HEK293 (cell line): ENCODE measurements around the gene HIVEP2.

Experiments
- CTCF ChIA-PET: fragments of 350-600 bp; formaldehyde crosslinking; extraction: SDS; loops from one replicate; lab custom pipeline; 2021; ENCODE audit warnings: antibody characterized with exemption; lab: Yijun Ruan, JAX
- POLR2A ChIA-PET: fragments of 300-600 bp; formaldehyde crosslinking; extraction: SDS; loops from one replicate; lab custom pipeline; 2020; ENCODE audit warnings: antibody characterized with exemption, inconsistent platforms; lab: Yijun Ruan, JAX
- H3K27ac ChIP-seq: fragments of 200-500 bp; sonication (Bioruptor generic); 2 replicates; pipeline ENCODE4 v1.5.1; 2014; ENCODE audit warnings: low read depth, low read length, control low read depth, inconsistent platforms; ENCODE audit errors: extremely low read depth
- H3K36me3 ChIP-seq, 2 experiments: fragments of 200-500 bp in 1 of 2; sonication (Bioruptor generic) in 1 of 2; 1 replicate in 1 of 2; 2 replicates in 1 of 2; pipeline ENCODE4 v1.5.1; 2014 to 2017; ENCODE audit warnings: inconsistent platforms in 2 of 2, low read length in 2 of 2; ENCODE audit not compliant: control insufficient read depth in 2 of 2, insufficient read depth in 1 of 2
- H3K4me1 ChIP-seq: fragments of 200-500 bp; sonication (Bioruptor generic); 2 replicates; pipeline ENCODE4 v1.5.1; 2014; ENCODE audit warnings: mild to moderate bottlenecking, low read length, inconsistent platforms; ENCODE audit not compliant: control insufficient read depth, insufficient read depth
- H3K4me3 ChIP-seq: 2 replicates; pipeline ENCODE4 v1.5.1; 2011; ENCODE audit warnings: low read depth, mild to moderate bottlenecking, control low read depth, low read length, moderate library complexity
- H3K9me3 ChIP-seq: fragments of 200-500 bp; sonication (Bioruptor generic); 2 replicates; pipeline ENCODE4 v1.5.1; 2014; ENCODE audit warnings: low read depth, low read length, inconsistent platforms; ENCODE audit not compliant: control insufficient read depth, insufficient read depth
- FEZF1 ChIP-seq: fragments of 450-650 bp; formaldehyde crosslinking; IDR thresholded peaks from 2 replicates; pipeline ENCODE4 v1.5.1; 2016; ENCODE audit warnings: missing biosample characterization, missing genetic modification characterization
- GLI2 ChIP-seq: fragments of 450-650 bp; formaldehyde crosslinking; IDR thresholded peaks from 2 replicates; pipeline ENCODE4; 2017; ENCODE audit warnings: missing biosample characterization, missing genetic modification characterization, low read depth, borderline replicate concordance
- GLIS2 ChIP-seq: fragments of 450-650 bp; formaldehyde crosslinking; IDR thresholded peaks from 2 replicates; pipeline ENCODE4 v1.5.1; 2016; ENCODE audit warnings: missing biosample characterization, missing genetic modification characterization
- HOXA7 ChIP-seq: sonication (generic); formaldehyde crosslinking; IDR thresholded peaks from 2 replicates; pipeline ENCODE4 v1.8.1; 2022; ENCODE audit warnings: missing genetic modification reagents, borderline replicate concordance
- MZF1 ChIP-seq: fragments of 450-650 bp; formaldehyde crosslinking; IDR thresholded peaks from 2 replicates; pipeline ENCODE4 v1.5.1; 2017; ENCODE audit warnings: missing biosample characterization, missing genetic modification characterization, borderline replicate concordance
- OVOL3 ChIP-seq: fragments of 450-650 bp; formaldehyde crosslinking; IDR thresholded peaks from 2 replicates; pipeline ENCODE4 v1.5.1; 2016; ENCODE audit warnings: missing biosample characterization, missing genetic modification characterization
- RBAK ChIP-seq: fragments of 450-650 bp; formaldehyde crosslinking; IDR thresholded peaks from 2 replicates; pipeline ENCODE4 v1.5.1; 2016; ENCODE audit warnings: missing biosample characterization, missing genetic modification characterization
- REPIN1 ChIP-seq: fragments of 450-650 bp; formaldehyde crosslinking; IDR thresholded peaks from 2 replicates; pipeline ENCODE4 v1.5.1; 2017; ENCODE audit warnings: missing biosample characterization, missing genetic modification characterization, low read depth
- ZBTB1 ChIP-seq: fragments of 450-650 bp; formaldehyde crosslinking; IDR thresholded peaks from 2 replicates; pipeline ENCODE4 v1.5.1; 2016; ENCODE audit warnings: missing biosample characterization, missing genetic modification characterization
- ZBTB20 ChIP-seq: fragments of 450-650 bp; formaldehyde crosslinking; IDR thresholded peaks from 2 replicates; pipeline ENCODE4 v1.5.1; 2016; ENCODE audit warnings: missing biosample characterization, missing genetic modification characterization
- ZBTB7A ChIP-seq: fragments of 450-650 bp; formaldehyde crosslinking; IDR thresholded peaks from 2 replicates; pipeline ENCODE4 v1.5.1; 2016; ENCODE audit warnings: low read depth, missing biosample characterization, missing genetic modification characterization
- ZFHX2 ChIP-seq: fragments of 450-650 bp; formaldehyde crosslinking; conservative IDR thresholded peaks from 2 replicates; pipeline ENCODE4 v1.5.1; 2016; ENCODE audit warnings: missing biosample characterization, missing genetic modification characterization
- ZNF121 ChIP-seq: fragments of 450-650 bp; formaldehyde crosslinking; IDR thresholded peaks from 2 replicates; pipeline ENCODE4 v1.5.1; 2016; ENCODE audit warnings: missing biosample characterization, missing genetic modification characterization
- ZNF169 ChIP-seq: fragments of 450-650 bp; formaldehyde crosslinking; IDR thresholded peaks from 2 replicates; pipeline ENCODE4 v1.5.1; 2016; ENCODE audit warnings: missing biosample characterization, missing genetic modification characterization
- ZNF221 ChIP-seq: fragments of 450-650 bp; formaldehyde crosslinking; IDR thresholded peaks from 2 replicates; pipeline ENCODE4 v1.5.1; 2017; ENCODE audit warnings: missing biosample characterization, missing genetic modification characterization, borderline replicate concordance
- ZNF223 ChIP-seq: fragments of 450-650 bp; formaldehyde crosslinking; IDR thresholded peaks from 2 replicates; pipeline ENCODE4 v1.5.1; 2016; ENCODE audit warnings: missing biosample characterization, missing genetic modification characterization
- ZNF302 ChIP-seq: fragments of 450-650 bp; formaldehyde crosslinking; IDR thresholded peaks from 2 replicates; pipeline ENCODE4 v1.5.1; 2016; ENCODE audit warnings: missing biosample characterization, missing genetic modification characterization, low read depth
- ZNF433 ChIP-seq: fragments of 450-650 bp; formaldehyde crosslinking; IDR thresholded peaks from 2 replicates; pipeline ENCODE4 v1.5.1; 2016; ENCODE audit warnings: missing biosample characterization, missing genetic modification characterization, low read depth
- ZNF530 ChIP-seq: fragments of 450-650 bp; formaldehyde crosslinking; IDR thresholded peaks from 2 replicates; pipeline ENCODE4 v1.5.1; 2016; ENCODE audit warnings: low read depth, missing biosample characterization, missing genetic modification characterization
- ZNF549 ChIP-seq: fragments of 450-650 bp; IDR thresholded peaks from 2 replicates; pipeline ENCODE4 v1.5.1; 2018; ENCODE audit warnings: missing biosample characterization, missing genetic modification characterization, mild to moderate bottlenecking, inconsistent platforms, moderate library complexity
- ZNF561 ChIP-seq: fragments of 450-650 bp; IDR thresholded peaks from 2 replicates; pipeline ENCODE4 v1.5.1; 2018; ENCODE audit warnings: missing biosample characterization, missing genetic modification characterization, borderline replicate concordance
- ZNF654 ChIP-seq: fragments of 450-650 bp; formaldehyde crosslinking; IDR thresholded peaks from 2 replicates; pipeline ENCODE4 v1.5.1; 2016; ENCODE audit warnings: low read depth, missing biosample characterization, missing genetic modification characterization
- ZNF843 ChIP-seq: fragments of 450-650 bp; formaldehyde crosslinking; IDR thresholded peaks from 2 replicates; pipeline ENCODE4 v1.5.1; 2016; ENCODE audit warnings: missing biosample characterization, missing genetic modification characterization
- TF ChIP-seq, protein P1 (sequence below): fragments of 450-650 bp; formaldehyde crosslinking; IDR thresholded peaks from 2 replicates; pipeline ENCODE4 v1.5.1; 2016; ENCODE audit warnings: missing biosample characterization, missing genetic modification characterization
- TF ChIP-seq, protein P2 (sequence below): IDR thresholded peaks from 2 replicates; pipeline ENCODE4 v1.6.1; 2011; ENCODE audit warnings: mild to moderate bottlenecking, low read depth, low read length, borderline replicate concordance
- TF ChIP-seq, protein P3 (sequence below): fragments of 450-650 bp; formaldehyde crosslinking; IDR thresholded peaks from 2 replicates; pipeline ENCODE4 v1.5.1; 2016; ENCODE audit warnings: missing biosample characterization, missing genetic modification characterization, borderline replicate concordance
- TF ChIP-seq, protein P4 (sequence below): fragments of 450-650 bp; formaldehyde crosslinking; IDR thresholded peaks from 2 replicates; pipeline ENCODE4 v1.5.1; 2016; ENCODE audit warnings: missing biosample characterization, missing genetic modification characterization

Gene HIVEP2

DNA sequence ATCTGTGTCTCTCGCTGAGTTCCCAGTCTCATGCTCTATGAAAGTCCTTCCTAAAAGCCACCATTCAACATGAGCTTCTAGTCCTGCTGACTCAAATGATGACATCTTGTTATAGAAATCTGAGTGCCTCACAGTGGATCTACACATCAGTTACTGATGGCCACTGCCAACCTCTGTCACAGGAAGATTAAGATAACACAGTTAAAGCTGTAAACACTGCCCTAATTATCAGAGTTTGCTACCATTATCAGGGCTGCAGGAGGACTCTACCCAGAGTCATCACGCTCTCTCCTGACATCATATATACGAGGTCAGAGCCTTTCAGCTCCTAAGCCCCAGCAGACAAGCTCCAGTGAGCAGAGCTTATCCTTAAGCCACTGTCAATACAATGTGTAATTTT lies 63.2 kb downstream of the HIVEP2 start (continued):
- TF ChIP-seq, protein P1, sequence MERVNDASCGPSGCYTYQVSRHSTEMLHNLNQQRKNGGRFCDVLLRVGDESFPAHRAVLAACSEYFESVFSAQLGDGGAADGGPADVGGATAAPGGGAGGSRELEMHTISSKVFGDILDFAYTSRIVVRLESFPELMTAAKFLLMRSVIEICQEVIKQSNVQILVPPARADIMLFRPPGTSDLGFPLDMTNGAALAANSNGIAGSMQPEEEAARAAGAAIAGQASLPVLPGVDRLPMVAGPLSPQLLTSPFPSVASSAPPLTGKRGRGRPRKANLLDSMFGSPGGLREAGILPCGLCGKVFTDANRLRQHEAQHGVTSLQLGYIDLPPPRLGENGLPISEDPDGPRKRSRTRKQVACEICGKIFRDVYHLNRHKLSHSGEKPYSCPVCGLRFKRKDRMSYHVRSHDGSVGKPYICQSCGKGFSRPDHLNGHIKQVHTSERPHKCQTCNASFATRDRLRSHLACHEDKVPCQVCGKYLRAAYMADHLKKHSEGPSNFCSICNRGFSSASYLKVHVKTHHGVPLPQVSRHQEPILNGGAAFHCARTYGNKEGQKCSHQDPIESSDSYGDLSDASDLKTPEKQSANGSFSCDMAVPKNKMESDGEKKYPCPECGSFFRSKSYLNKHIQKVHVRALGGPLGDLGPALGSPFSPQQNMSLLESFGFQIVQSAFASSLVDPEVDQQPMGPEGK (tag by site-specific recombination), result no peak
- TF ChIP-seq ZNF843, result 0 out of 2 replicates have a peak, but pooled peaks have one; percentile 16

DNA sequence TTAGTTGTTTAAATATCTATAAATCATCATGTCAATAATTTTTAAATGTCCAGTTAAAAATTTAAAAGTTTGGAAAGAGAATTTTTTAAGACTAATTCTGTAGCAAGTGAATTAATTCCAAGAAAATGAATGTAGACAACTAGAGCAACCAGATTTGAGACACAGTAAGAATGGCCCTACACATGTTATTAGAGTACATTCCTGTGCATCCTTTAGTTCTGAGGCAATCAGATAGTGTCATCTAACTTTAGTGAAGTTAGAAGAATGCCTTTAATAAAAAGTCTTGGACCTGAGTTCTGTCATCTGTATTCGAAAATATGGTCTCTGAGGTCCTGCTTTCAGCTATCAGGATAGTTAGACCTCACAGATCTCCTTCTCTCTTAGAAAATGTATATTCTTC lies 63.7 kb downstream of the HIVEP2 start:
- Histone ChIP-seq H3K4me1 (peaks cover 11% of the 10 kb centered on the region), H3K27ac (no peak overlapping the region), H3K9me3 (no peaks in the 10 kb centered on the region), H3K4me3 (no peak overlapping the region), H3K36me3 (no peaks in the 10 kb centered on the region)
- no peak for TF ChIP-seq ZNF530 (tag by site-specific recombination)
- TF ChIP-seq ZNF121 (tag by site-specific recombination), result no peak
- TF ChIP-seq, protein P2, sequence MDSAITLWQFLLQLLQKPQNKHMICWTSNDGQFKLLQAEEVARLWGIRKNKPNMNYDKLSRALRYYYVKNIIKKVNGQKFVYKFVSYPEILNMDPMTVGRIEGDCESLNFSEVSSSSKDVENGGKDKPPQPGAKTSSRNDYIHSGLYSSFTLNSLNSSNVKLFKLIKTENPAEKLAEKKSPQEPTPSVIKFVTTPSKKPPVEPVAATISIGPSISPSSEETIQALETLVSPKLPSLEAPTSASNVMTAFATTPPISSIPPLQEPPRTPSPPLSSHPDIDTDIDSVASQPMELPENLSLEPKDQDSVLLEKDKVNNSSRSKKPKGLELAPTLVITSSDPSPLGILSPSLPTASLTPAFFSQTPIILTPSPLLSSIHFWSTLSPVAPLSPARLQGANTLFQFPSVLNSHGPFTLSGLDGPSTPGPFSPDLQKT, result no peak
- no peak for TF ChIP-seq GLI2 (tag by site-specific recombination)
- no peak for TF ChIP-seq REPIN1 (tag by site-specific recombination)
- no peak for TF ChIP-seq ZNF433 (tag by site-specific recombination)
- TF ChIP-seq RBAK (tag by site-specific recombination), result no peak
- TF ChIP-seq MZF1 (tag by site-specific recombination), result no peak
- TF ChIP-seq ZNF549 (tag by site-specific recombination), result no peak
- TF ChIP-seq ZNF561, result no peak
- no peak for TF ChIP-seq ZNF221 (tag by site-specific recombination)
- no peak for TF ChIP-seq FEZF1
- no peak for TF ChIP-seq ZNF654 (tag by site-specific recombination)
- ChIA-PET POLR2A (interaction anchor here (2.1 kb wide), 1 partner anchor 64 kb away, joined by 5 read pairs; the partner anchor contains the start of gene HIVEP2), CTCF (interaction anchor here (0.7 to 1.6 kb wide), 2 partner anchors 12 to 14 kb away, joined by 3 to 5 read pairs; no protein-coding TSS in a partner anchor)

DNA sequence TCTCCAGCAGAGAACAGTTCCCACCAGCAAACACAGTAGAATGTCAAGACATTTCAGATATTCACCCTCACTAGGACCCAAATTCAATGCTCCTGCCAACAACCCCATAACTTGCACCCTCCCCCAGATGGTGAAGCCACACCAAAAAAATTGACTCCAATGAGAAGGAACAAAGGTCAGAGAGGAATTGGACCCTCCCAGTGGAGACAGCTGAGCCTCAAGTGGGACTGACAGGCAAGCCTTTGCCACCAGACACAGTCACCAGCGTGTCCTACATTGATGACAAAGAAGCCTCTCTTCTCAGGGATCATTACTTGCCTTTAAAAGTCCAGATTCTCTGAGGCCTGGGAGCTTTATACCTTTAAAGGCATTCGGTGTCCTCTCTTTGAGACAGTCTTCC lies 64.8 kb downstream of the HIVEP2 start:
- TF ChIP-seq ZBTB7A (tag by site-specific recombination), result no peak
- TF ChIP-seq ZBTB20 (tag by site-specific recombination), result no peak
- no peak for TF ChIP-seq GLIS2 (tag by site-specific recombination)
- no peak for TF ChIP-seq ZNF121 (tag by site-specific recombination)
- TF ChIP-seq ZNF302, result no peak
- TF ChIP-seq ZBTB1 (tag by site-specific recombination), result no peak
- TF ChIP-seq, protein P3, sequence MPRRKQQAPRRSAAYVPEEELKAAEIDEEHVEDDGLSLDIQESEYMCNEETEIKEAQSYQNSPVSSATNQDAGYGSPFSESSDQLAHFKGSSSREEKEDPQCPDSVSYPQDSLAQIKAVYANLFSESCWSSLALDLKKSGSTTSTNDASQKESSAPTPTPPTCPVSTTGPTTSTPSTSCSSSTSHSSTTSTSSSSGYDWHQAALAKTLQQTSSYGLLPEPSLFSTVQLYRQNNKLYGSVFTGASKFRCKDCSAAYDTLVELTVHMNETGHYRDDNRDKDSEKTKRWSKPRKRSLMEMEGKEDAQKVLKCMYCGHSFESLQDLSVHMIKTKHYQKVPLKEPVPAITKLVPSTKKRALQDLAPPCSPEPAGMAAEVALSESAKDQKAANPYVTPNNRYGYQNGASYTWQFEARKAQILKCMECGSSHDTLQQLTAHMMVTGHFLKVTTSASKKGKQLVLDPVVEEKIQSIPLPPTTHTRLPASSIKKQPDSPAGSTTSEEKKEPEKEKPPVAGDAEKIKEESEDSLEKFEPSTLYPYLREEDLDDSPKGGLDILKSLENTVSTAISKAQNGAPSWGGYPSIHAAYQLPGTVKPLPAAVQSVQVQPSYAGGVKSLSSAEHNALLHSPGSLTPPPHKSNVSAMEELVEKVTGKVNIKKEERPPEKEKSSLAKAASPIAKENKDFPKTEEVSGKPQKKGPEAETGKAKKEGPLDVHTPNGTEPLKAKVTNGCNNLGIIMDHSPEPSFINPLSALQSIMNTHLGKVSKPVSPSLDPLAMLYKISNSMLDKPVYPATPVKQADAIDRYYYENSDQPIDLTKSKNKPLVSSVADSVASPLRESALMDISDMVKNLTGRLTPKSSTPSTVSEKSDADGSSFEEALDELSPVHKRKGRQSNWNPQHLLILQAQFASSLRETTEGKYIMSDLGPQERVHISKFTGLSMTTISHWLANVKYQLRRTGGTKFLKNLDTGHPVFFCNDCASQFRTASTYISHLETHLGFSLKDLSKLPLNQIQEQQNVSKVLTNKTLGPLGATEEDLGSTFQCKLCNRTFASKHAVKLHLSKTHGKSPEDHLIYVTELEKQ (tag by site-specific recombination), result no peak
- TF ChIP-seq ZFHX2 (tag by site-specific recombination), result no peak
- no peak for TF ChIP-seq ZNF169 (tag by site-specific recombination)
- no peak for TF ChIP-seq ZNF223 (tag by site-specific recombination)
- no peak for TF ChIP-seq HOXA7 (CRISPR knock-in tag)
- TF ChIP-seq, protein P4, sequence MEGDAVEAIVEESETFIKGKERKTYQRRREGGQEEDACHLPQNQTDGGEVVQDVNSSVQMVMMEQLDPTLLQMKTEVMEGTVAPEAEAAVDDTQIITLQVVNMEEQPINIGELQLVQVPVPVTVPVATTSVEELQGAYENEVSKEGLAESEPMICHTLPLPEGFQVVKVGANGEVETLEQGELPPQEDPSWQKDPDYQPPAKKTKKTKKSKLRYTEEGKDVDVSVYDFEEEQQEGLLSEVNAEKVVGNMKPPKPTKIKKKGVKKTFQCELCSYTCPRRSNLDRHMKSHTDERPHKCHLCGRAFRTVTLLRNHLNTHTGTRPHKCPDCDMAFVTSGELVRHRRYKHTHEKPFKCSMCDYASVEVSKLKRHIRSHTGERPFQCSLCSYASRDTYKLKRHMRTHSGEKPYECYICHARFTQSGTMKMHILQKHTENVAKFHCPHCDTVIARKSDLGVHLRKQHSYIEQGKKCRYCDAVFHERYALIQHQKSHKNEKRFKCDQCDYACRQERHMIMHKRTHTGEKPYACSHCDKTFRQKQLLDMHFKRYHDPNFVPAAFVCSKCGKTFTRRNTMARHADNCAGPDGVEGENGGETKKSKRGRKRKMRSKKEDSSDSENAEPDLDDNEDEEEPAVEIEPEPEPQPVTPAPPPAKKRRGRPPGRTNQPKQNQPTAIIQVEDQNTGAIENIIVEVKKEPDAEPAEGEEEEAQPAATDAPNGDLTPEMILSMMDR, result no peak
- TF ChIP-seq ZNF654 (tag by site-specific recombination), result no peak
- TF ChIP-seq OVOL3 (tag by site-specific recombination), result no peak
- H3K4me3 ChIP-seq, result no peak overlapping the region
- H3K4me1 ChIP-seq, result peaks cover 8% of the 10 kb centered on the region
- ChIA-PET POLR2A (no interaction called here), CTCF (no interaction called here)
- H3K9me3 ChIP-seq, result no peaks in the 10 kb centered on the region
- no peak overlapping the region for H3K27ac ChIP-seq
- H3K36me3 ChIP-seq, result no peaks in the 10 kb centered on the region
